Urinary bladder (tissue), 4 donors: ENCODE data around the gene PPARD. TPM values are rescaled to one million over a fixed set of nuclear protein-coding genes. Genes with fewer than 3 reads are reported as not detected.

Source experiments
- DNase-seq: peaks from one replicate; pipeline ENCODE4 v3.0.0-alpha.2; 2015; ENCODE audit errors: extremely low spot score
- H3K27ac ChIP-seq: one replicate; pipeline ENCODE4 v1.5.1; 2013; ENCODE audit warnings: low read depth, mild to moderate bottlenecking, moderate library complexity
- H3K36me3 ChIP-seq: one replicate; pipeline ENCODE4 v1.6.1; 2013; ENCODE audit warnings: mild to moderate bottlenecking, moderate library complexity; ENCODE audit not compliant: insufficient read depth
- H3K4me1 ChIP-seq: one replicate; pipeline ENCODE4 v1.6.1; 2013; ENCODE audit warnings: mild to moderate bottlenecking, moderate library complexity; ENCODE audit not compliant: insufficient read depth
- H3K4me3 ChIP-seq: one replicate; pipeline ENCODE4 v1.5.1; 2013; ENCODE audit warnings: low read depth, low read length
- WGBS: extraction: QIAGEN DNeasy Blood & Tissue Kit; methylation state at CpG from one replicate; pipeline ENCODE4 v1.1.7; 2013; 5-methylcytosine and 5-hydroxymethylcytosine counted together
- polyA plus RNA-seq: library from polyadenylated mRNA; stranded (reverse); fragments of 200-250 nt; gene quantifications from one replicate; pipeline ENCODE4 v1.2.3, GENCODE V29; 2013
- total RNA-seq: library from RNA; depleted of rRNA; stranded (reverse); fragments of >200 nt; gene quantifications from one replicate; pipeline ENCODE4 v1.2.3, GENCODE V29; 2014
- donor health status: healthy with polysubstance abuse.
- donor health status: healthy.

PPARD gene
- total and polyA plus RNA-seq, 2 donors: 5.8 to 30.1 TPM

GRCh38 chr6:35391240-35391968, 49.0 kb downstream of the PPARD start:
- no peak for DNase-seq
- peak overlapping the region; percentile 51 for H3K27ac ChIP-seq
- 75% methylated on average over 7 of the region's 7 CpGs for WGBS
- no peaks in the 10 kb centered on the region for H3K4me1 ChIP-seq
- H3K36me3 ChIP-seq: no peaks in the 10 kb centered on the region
- H3K4me3 ChIP-seq: no peak overlapping the region

- H3K36me3 ChIP-seq: no peaks in the 10 kb centered on the region
- H3K27ac ChIP-seq: no peak overlapping the region
- no peak overlapping the region for H3K4me3 ChIP-seq
- WGBS: 83% methylated on average over 12 of the region's 12 CpGs
- DNase-seq: peak; percentile 52
- no peaks in the 10 kb centered on the region for H3K4me1 ChIP-seq
These were observed 49.8 kb downstream of the PPARD start for GRCh38 chr6:35392111-35392702.

GRCh38 chr6:35392773-35393672, 50.7 kb downstream of the PPARD start:
- Histone ChIP-seq H3K36me3 (no peaks in the 10 kb centered on the region), H3K4me1 (no peaks in the 10 kb centered on the region), H3K27ac (no peak overlapping the region), H3K4me3 (no peak overlapping the region)
- WGBS: 71% methylated on average over 6 of the region's 6 CpGs
- no peak for DNase-seq

- no peak overlapping the region for H3K27ac ChIP-seq
- 72% methylated on average over 5 of the region's 5 CpGs for WGBS
- no peaks in the 10 kb centered on the region for H3K4me1 ChIP-seq
- DNase-seq: no peak
- H3K4me3 ChIP-seq: no peak overlapping the region
- H3K36me3 ChIP-seq: no peaks in the 10 kb centered on the region
These were observed 54.6 kb downstream of the PPARD start for GRCh38 chr6:35396991-35397390.

GRCh38 chr6:35397806-35398418, 55.6 kb downstream of the PPARD start:
- H3K4me3 ChIP-seq: no peak overlapping the region
- no peaks in the 10 kb centered on the region for H3K4me1 ChIP-seq
- WGBS: 96% methylated on average over 5 of the region's 5 CpGs
- H3K27ac ChIP-seq: no peak overlapping the region
- H3K36me3 ChIP-seq: no peaks in the 10 kb centered on the region
- no peak for DNase-seq

- Histone ChIP-seq H3K4me3 (no peak overlapping the region), H3K4me1 (no peaks in the 10 kb centered on the region), H3K27ac (no peak overlapping the region), H3K36me3 (no peaks in the 10 kb centered on the region)
- DNase-seq: no peak
- 84% methylated on average over 8 of the region's 8 CpGs for WGBS
These were observed 56.2 kb downstream of the PPARD start for GRCh38 chr6:35398526-35398925.

- Histone ChIP-seq H3K4me3 (no peak overlapping the region), H3K36me3 (no peaks in the 10 kb centered on the region), H3K27ac (no peak overlapping the region), H3K4me1 (no peaks in the 10 kb centered on the region)
- WGBS: 96% methylated on average over 5 of the region's 5 CpGs
- DNase-seq: no peak
These were observed 57.8 kb downstream of the PPARD start for GRCh38 chr6:35400111-35400510.

- no peak for DNase-seq
- H3K4me1 ChIP-seq: no peaks in the 10 kb centered on the region
- H3K27ac ChIP-seq: no peak overlapping the region
- WGBS: 78% methylated on average over 5 of the region's 5 CpGs
- H3K36me3 ChIP-seq: no peaks in the 10 kb centered on the region
- no peak overlapping the region for H3K4me3 ChIP-seq
These were observed 58.5 kb downstream of the PPARD start for GRCh38 chr6:35400901-35401311.

GRCh38 chr6:35401514-35401913, 59.2 kb downstream of the PPARD start:
- H3K4me3 ChIP-seq: no peak overlapping the region
- WGBS: 93% methylated on average over 5 of the region's 5 CpGs
- no peaks in the 10 kb centered on the region for H3K4me1 ChIP-seq
- no peaks in the 10 kb centered on the region for H3K36me3 ChIP-seq
- H3K27ac ChIP-seq: no peak overlapping the region
- no peak for DNase-seq

- 84% methylated on average over 8 of the region's 8 CpGs for WGBS
- H3K27ac ChIP-seq: no peak overlapping the region
- no peak for DNase-seq
- H3K4me3 ChIP-seq: no peak overlapping the region
- no peaks in the 10 kb centered on the region for H3K4me1 ChIP-seq
- H3K36me3 ChIP-seq: no peaks in the 10 kb centered on the region
These were observed 59.9 kb downstream of the PPARD start for GRCh38 chr6:35402136-35402855.

GRCh38 chr6:35402856-35403191, 60.5 kb downstream of the PPARD start:
- DNase-seq: no peak
- 93% methylated on average over 5 of the region's 5 CpGs for WGBS
- Histone ChIP-seq H3K4me1 (no peaks in the 10 kb centered on the region), H3K36me3 (no peaks in the 10 kb centered on the region), H3K4me3 (no peak overlapping the region), H3K27ac (no peak overlapping the region)

GRCh38 chr6:35403544-35404442, 61.4 kb downstream of the PPARD start:
- Histone ChIP-seq H3K4me1 (no peaks in the 10 kb centered on the region), H3K27ac (no peak overlapping the region), H3K4me3 (no peak overlapping the region), H3K36me3 (no peaks in the 10 kb centered on the region)
- 89% methylated on average over 8 of the region's 8 CpGs for WGBS
- no peak for DNase-seq
